Measurements from ENCODE around the gene VPS13D.

GRCh38 chr1:12448746-12449177, 218.9 kb downstream of the VPS13D start:
- TF ChIP-seq POLR2A (IDR thresholded peaks at IDR 0.05; ENCODE audit: low read length) (peak; percentile 25), GATA1 (IDR thresholded peaks at IDR 0.05; ENCODE audit: low read depth, low read length) (peak; percentile 82)

Data from erythroblast (primary cell).